ENCODE results near the gene FNBP1L.

The FNBP1L gene

GRCh38 chr1:93579891-93580290 is 132.0 kb downstream of the FNBP1L start:
- H3K4me3 ChIP-seq (ENCODE audit: low read depth, low read length): no peak overlapping the region
- TF ChIP-seq CTCF (IDR thresholded peaks at IDR 0.05; ENCODE audit: borderline replicate concordance, insufficient read depth, low read depth, low read length): no peak

GRCh38 chr1:93581917-93582850 is 134.3 kb downstream of the FNBP1L start:
- H3K4me3 ChIP-seq (ENCODE audit: low read depth, low read length): no peak overlapping the region
- TF ChIP-seq CTCF (IDR thresholded peaks at IDR 0.05; ENCODE audit: borderline replicate concordance, insufficient read depth, low read depth, low read length): no peak

GRCh38 chr1:93584261-93585003 is 136.5 kb downstream of the FNBP1L start:
- H3K4me3 ChIP-seq (ENCODE audit: low read depth, low read length): no peak overlapping the region
- no peak for TF ChIP-seq CTCF (IDR thresholded peaks at IDR 0.05; ENCODE audit: borderline replicate concordance, insufficient read depth, low read depth, low read length)

- no peak overlapping the region for H3K4me3 ChIP-seq (ENCODE audit: low read depth, low read length)
- TF ChIP-seq CTCF (IDR thresholded peaks at IDR 0.05; ENCODE audit: borderline replicate concordance, insufficient read depth, low read depth, low read length): no peak
Observed at GRCh38 chr1:93585059-93585966, 137.4 kb downstream of the FNBP1L start.

GRCh38 chr1:93587354-93587753 is 139.4 kb downstream of the FNBP1L start:
- no peak overlapping the region for H3K4me3 ChIP-seq (ENCODE audit: low read depth, low read length)
- no peak for TF ChIP-seq CTCF (IDR thresholded peaks at IDR 0.05; ENCODE audit: borderline replicate concordance, insufficient read depth, low read depth, low read length)

GRCh38 chr1:93588206-93588605 is 140.3 kb downstream of the FNBP1L start:
- no peak for TF ChIP-seq CTCF (IDR thresholded peaks at IDR 0.05; ENCODE audit: borderline replicate concordance, insufficient read depth, low read depth, low read length)
- H3K4me3 ChIP-seq (ENCODE audit: low read depth, low read length): no peak overlapping the region
